Kidney (tissue), 14 donors: ENCODE measurements around the gene SLC22A1. TPM values are rescaled to one million over a fixed set of nuclear protein-coding genes. Genes with fewer than 3 reads are reported as not detected.

Source experiments
- DNase-seq, 5 donors: peaks; one replicate each; pipeline ENCODE4 v3.0.0-alpha.2; 2013 to 2020
- FAIRE-seq: peaks from 2 replicates; lab custom pipeline; 2012; peaks lifted over from hg19 to GRCh38; lab: Jason Lieb, UNC
- H3K27ac ChIP-seq, 2 donors: one replicate each; pipeline ENCODE4 v1.7.0; 2013; ENCODE audit warnings: low read depth in 2 of 2, low read length in 2 of 2, inconsistent platforms in 1 of 2
- H3K27me3 ChIP-seq: one replicate; pipeline ENCODE4 v1.7.1; 2013; ENCODE audit warnings: low read length, inconsistent platforms; ENCODE audit not compliant: control insufficient read depth, insufficient read depth
- H3K36me3 ChIP-seq, 3 donors: one replicate each; pipeline versions ENCODE4 v1.7.0 to v1.7.1; 2013; ENCODE audit warnings: low read length in 3 of 3, control low read depth in 1 of 3, inconsistent platforms in 1 of 3; ENCODE audit not compliant: insufficient read depth in 3 of 3, control insufficient read depth in 2 of 3
- H3K4me1 ChIP-seq, 3 donors: one replicate each; pipeline versions ENCODE4 v1.7.0 to v1.7.1; 2013; ENCODE audit warnings: low read length in 3 of 3, inconsistent platforms in 1 of 3, low read depth in 1 of 3; ENCODE audit not compliant: control insufficient read depth in 2 of 3, insufficient read depth in 2 of 3
- H3K4me3 ChIP-seq, 3 donors: one replicate each; pipeline versions ENCODE4 v1.7.0 to v1.8.1; 2013; ENCODE audit warnings: low read length in 3 of 3, control low read depth in 1 of 3, inconsistent platforms in 1 of 3
- H3K9ac ChIP-seq, 3 donors: one replicate each; pipeline versions ENCODE4 v1.7.0 to v1.7.1; 2013; ENCODE audit warnings: low read length in 3 of 3, control low read depth in 1 of 3, inconsistent platforms in 1 of 3
- H3K9me3 ChIP-seq, 3 donors: one replicate each; pipeline versions ENCODE4 v1.7.0 to v1.7.1; 2013; ENCODE audit warnings: low read length in 3 of 3, control low read depth in 1 of 3, inconsistent platforms in 1 of 3; ENCODE audit not compliant: control insufficient read depth in 2 of 3, insufficient read depth in 1 of 3
- intact Hi-C: fragments of 100-400 bp; cut with DNase I; formaldehyde crosslinking; loops from one replicate; pipeline ENCODE4 v1.11.1; 2022
- polyA plus RNA-seq: library from polyadenylated mRNA; stranded (reverse); fragments of 350-450 nt; fragmentation: Illumina TruSeq; extraction: RNeasy Lipid Tissue Mini Kit (QIAGEN cat#74804); gene quantifications from one replicate; pipeline ENCODE4 v1.2.3, GENCODE V29; 2014; ENCODE audit warnings: low read depth, low replicate concordance; ENCODE audit not compliant: insufficient read depth
- total RNA-seq: library from RNA; stranded (reverse); fragmentation: NEBNext Ultra II Directional; extraction: Animal tissue kit (Norgen Biotek cat#: 25700); gene quantifications from one replicate; pipeline ENCODE4 v1.2.1, GENCODE V29; 2021
- TF ChIP-seq, protein P1 (sequence below): IDR thresholded peaks from 3 replicates; pipeline ENCODE4 v1.5.1; 2012; ENCODE audit warnings: mild to moderate bottlenecking, moderate library complexity, borderline replicate concordance; ENCODE audit not compliant: insufficient read depth; ENCODE audit errors: extremely low read depth
- donor health status: control.
- donor health status: control.
- donor health status: control.
- donor health status: control.
- donor health status: control.
- donor health status: DM: yes; HTN: yes; CAD: no.
- donor health status: Normal renal cell carcinoma (clear cell type).

SLC22A1 gene
- total and polyA plus RNA-seq, 2 donors from 2014 or later: 1.4 to 2.3 TPM

DNA sequence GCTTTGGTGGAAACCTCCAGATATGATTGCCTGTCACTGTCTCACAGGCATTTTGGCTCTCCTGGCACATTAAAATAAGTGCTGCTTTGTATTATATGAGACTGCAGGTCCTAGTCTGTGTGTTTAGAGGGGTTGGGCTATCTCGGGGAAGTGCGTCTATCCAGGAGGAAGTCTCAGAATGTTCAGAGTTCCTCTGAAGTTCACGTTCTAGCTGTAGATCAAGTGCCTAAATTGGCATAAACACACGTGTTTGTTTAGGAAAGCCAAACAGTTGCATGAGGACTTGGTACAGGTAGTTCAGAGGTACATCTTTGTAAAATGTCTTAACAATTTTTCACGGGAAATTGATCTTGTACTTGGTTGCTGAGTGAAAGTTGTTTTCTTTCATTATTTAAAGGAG is 36.4 kb upstream of the SLC22A1 start:
- H3K36me3 ChIP-seq: peaks cover 7 to 68% (median 43%) of the 10 kb centered on the region in 3 donors

DNA sequence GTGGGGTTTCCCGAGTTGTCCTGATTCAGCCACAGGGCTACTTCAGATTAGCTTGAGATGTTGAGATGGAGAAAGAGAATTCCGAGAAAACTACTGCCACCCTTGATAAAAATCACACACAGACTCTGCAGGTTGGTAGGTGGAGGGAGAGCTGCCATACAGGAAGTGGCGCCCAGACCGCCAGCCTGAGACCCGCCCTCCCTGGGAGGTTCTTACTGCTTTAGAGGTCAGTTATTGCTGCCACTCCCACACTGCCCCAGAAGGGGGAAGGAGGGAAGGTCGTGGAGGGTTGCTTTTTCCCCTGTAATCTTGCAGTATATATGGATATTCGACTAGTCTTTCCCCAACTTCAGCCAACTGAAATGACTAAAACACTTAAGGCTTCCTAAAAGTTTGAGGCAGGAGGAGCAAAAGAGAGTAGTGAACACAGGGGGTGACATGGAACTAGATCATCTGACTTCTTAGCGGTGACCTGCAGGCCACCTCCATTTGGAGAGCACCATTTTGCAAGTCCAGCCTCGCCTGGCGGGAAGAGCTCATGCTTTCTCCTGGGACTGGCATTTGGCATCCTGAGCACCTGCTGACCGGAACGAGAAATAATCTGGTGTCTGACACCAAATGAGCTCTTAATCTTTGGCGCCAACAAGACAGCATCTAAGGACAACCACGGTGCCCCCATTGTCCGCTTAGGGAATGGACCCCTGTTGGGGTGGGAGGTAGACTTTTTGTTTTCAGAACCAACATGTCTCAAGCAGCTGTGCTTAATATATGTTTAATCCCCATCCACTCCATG is 35.7 kb upstream of the SLC22A1 start:
- DNase-seq: no peak

More for the DNA sequence above, 36.4 kb upstream of the SLC22A1 start:
- no peak overlapping the region for H3K27ac ChIP-seq
- no peak for FAIRE-seq
- intact Hi-C loops: no loop called here
- no peak for DNase-seq
- H3K27me3 ChIP-seq: no peaks in the 10 kb centered on the region
- H3K4me3 ChIP-seq: no peak overlapping the region
- TF ChIP-seq, protein P1, sequence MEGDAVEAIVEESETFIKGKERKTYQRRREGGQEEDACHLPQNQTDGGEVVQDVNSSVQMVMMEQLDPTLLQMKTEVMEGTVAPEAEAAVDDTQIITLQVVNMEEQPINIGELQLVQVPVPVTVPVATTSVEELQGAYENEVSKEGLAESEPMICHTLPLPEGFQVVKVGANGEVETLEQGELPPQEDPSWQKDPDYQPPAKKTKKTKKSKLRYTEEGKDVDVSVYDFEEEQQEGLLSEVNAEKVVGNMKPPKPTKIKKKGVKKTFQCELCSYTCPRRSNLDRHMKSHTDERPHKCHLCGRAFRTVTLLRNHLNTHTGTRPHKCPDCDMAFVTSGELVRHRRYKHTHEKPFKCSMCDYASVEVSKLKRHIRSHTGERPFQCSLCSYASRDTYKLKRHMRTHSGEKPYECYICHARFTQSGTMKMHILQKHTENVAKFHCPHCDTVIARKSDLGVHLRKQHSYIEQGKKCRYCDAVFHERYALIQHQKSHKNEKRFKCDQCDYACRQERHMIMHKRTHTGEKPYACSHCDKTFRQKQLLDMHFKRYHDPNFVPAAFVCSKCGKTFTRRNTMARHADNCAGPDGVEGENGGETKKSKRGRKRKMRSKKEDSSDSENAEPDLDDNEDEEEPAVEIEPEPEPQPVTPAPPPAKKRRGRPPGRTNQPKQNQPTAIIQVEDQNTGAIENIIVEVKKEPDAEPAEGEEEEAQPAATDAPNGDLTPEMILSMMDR: no peak
- no peaks in the 10 kb centered on the region for H3K9me3 ChIP-seq
- no peaks in the 10 kb centered on the region for H3K4me1 ChIP-seq
- no peak overlapping the region for H3K9ac ChIP-seq

DNA sequence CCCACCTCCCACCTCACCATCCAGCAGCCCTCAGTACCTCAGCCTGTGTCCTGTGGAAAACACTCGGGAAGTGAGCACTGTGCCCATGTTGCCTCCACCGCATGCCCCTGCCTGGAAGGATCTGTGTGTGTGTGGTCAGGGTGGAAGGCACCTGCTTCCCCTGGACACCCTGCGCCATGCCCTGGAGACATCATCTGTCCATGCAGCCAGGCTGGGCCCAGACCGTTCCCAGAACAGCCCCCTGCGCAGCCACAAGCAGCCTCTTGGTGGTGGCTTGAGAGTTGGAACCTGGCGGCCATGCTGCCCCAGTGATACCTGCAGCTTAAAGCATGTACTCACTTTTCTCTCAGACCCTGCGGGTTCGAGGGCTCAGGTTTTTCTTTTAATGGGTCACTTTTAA is 34.9 kb upstream of the SLC22A1 start:
- no peak for DNase-seq
- no peak overlapping the region for H3K27ac ChIP-seq
- no peaks in the 10 kb centered on the region for H3K27me3 ChIP-seq
- H3K4me3 ChIP-seq: no peak overlapping the region
- H3K4me1 ChIP-seq: peaks cover 0 to 5% (median 0%) of the 10 kb centered on the region in 3 donors
- no peaks in the 10 kb centered on the region for H3K9me3 ChIP-seq
- intact Hi-C loops: no loop called here
- TF ChIP-seq, protein P1: no peak
- FAIRE-seq: no peak
- peaks cover 8 to 71% (median 46%) of the 10 kb centered on the region in 3 donors for H3K36me3 ChIP-seq
- H3K9ac ChIP-seq: no peak overlapping the region

More for the DNA sequence above, 35.7 kb upstream of the SLC22A1 start:
- no peak overlapping the region for H3K27ac ChIP-seq
- H3K4me3 ChIP-seq: no peak overlapping the region
- intact Hi-C loops: no loop called here
- H3K9me3 ChIP-seq: no peaks in the 10 kb centered on the region
- FAIRE-seq: no peak
- TF ChIP-seq, protein P1: no peak
- no peak overlapping the region for H3K9ac ChIP-seq
- H3K4me1 ChIP-seq: no peaks in the 10 kb centered on the region
- H3K27me3 ChIP-seq: no peaks in the 10 kb centered on the region
- peaks cover 6 to 70% (median 43%) of the 10 kb centered on the region in 3 donors for H3K36me3 ChIP-seq
